Large intestine (tissue), 3 donors: ENCODE measurements around the gene NHSL2. TPM values are rescaled to one million over a fixed set of nuclear protein-coding genes. Genes with fewer than 3 reads are reported as not detected.

Experiments
- DNase-seq, 2 donors: peaks; one replicate each; pipeline versions ENCODE4 v3.0.0 to v3.0.0-alpha.2; 2013
- H3K27ac ChIP-seq: one replicate; pipeline ENCODE4 v1.5.1; 2013; ENCODE audit warnings: low read length
- H3K27me3 ChIP-seq: 2 replicates; pipeline ENCODE4 v1.6.1; 2013; ENCODE audit warnings: low read length; ENCODE audit not compliant: control insufficient read depth, insufficient read depth
- H3K36me3 ChIP-seq: 2 replicates; pipeline ENCODE4 v1.6.1; 2013; ENCODE audit warnings: low read length; ENCODE audit not compliant: control insufficient read depth, insufficient read depth
- H3K4me1 ChIP-seq: one replicate; pipeline ENCODE4 v1.6.1; 2013; ENCODE audit warnings: low read length; ENCODE audit not compliant: control insufficient read depth, insufficient read depth
- H3K4me3 ChIP-seq: one replicate; pipeline ENCODE4 v1.5.1; 2013; ENCODE audit warnings: low read length
- H3K9me3 ChIP-seq: one replicate; pipeline ENCODE4 v1.6.1; 2013; ENCODE audit warnings: mild to moderate bottlenecking, low read depth, low read length, moderate library complexity; ENCODE audit not compliant: control insufficient read depth
- WGBS: methylation state at CpG from one replicate; pipeline ENCODE4 v1.1.5; 2013; ENCODE audit warnings: low lambda C conversion rate; ENCODE audit not compliant: insufficient coverage; 5-methylcytosine and 5-hydroxymethylcytosine counted together
- polyA plus RNA-seq: library from polyadenylated mRNA; unstranded; fragments of 120-200 nt; gene quantifications from one replicate; pipeline ENCODE4 v1.2.1, GENCODE V29; 2013

The NHSL2 gene
- polyA plus RNA-seq, 1 donor: 3.3 TPM

- Histone ChIP-seq H3K27ac (no peak overlapping the region), H3K4me3 (no peak overlapping the region), H3K36me3 (no peaks in the 10 kb centered on the region), H3K4me1 (no peaks in the 10 kb centered on the region), H3K27me3 (no peaks in the 10 kb centered on the region), H3K9me3 (no peaks in the 10 kb centered on the region)
- WGBS: no CpG with 5 or more reads among the region's 1 CpG
- no peak for DNase-seq
Observed at GRCh38 chrX:71922686-71923085, 12.0 kb downstream of the NHSL2 start.

GRCh38 chrX:71923516-71923915 lies 12.9 kb downstream of the NHSL2 start:
- Histone ChIP-seq H3K36me3 (no peaks in the 10 kb centered on the region), H3K27ac (no peak overlapping the region), H3K27me3 (no peaks in the 10 kb centered on the region), H3K9me3 (no peaks in the 10 kb centered on the region), H3K4me1 (no peaks in the 10 kb centered on the region), H3K4me3 (no peak overlapping the region)
- no peak for DNase-seq
- WGBS: no CpG with 5 or more reads among the region's 3 CpGs

- H3K27me3 ChIP-seq: no peaks in the 10 kb centered on the region
- DNase-seq: no peak
- H3K4me1 ChIP-seq: no peaks in the 10 kb centered on the region
- no peak overlapping the region for H3K4me3 ChIP-seq
- no CpG with 5 or more reads among the region's 7 CpGs for WGBS
- H3K36me3 ChIP-seq: no peaks in the 10 kb centered on the region
- no peaks in the 10 kb centered on the region for H3K9me3 ChIP-seq
- H3K27ac ChIP-seq: no peak overlapping the region
Observed at GRCh38 chrX:71927040-71927439, 16.4 kb downstream of the NHSL2 start.

GRCh38 chrX:71928856-71929255 lies 18.2 kb downstream of the NHSL2 start:
- Histone ChIP-seq H3K4me3 (no peak overlapping the region), H3K4me1 (no peaks in the 10 kb centered on the region), H3K9me3 (no peaks in the 10 kb centered on the region), H3K36me3 (no peaks in the 10 kb centered on the region), H3K27ac (no peak overlapping the region), H3K27me3 (no peaks in the 10 kb centered on the region)
- no peak for DNase-seq
- WGBS: no CpG with 5 or more reads among the region's 2 CpGs

GRCh38 chrX:71930298-71930697 lies 19.7 kb downstream of the NHSL2 start:
- no peak for DNase-seq
- Histone ChIP-seq H3K4me3 (no peak overlapping the region), H3K27ac (no peak overlapping the region), H3K36me3 (no peaks in the 10 kb centered on the region), H3K9me3 (no peaks in the 10 kb centered on the region), H3K4me1 (no peaks in the 10 kb centered on the region), H3K27me3 (no peaks in the 10 kb centered on the region)
- WGBS: 100% methylated on average over 1 of the region's 1 CpG

- no CpG with 5 or more reads among the region's 3 CpGs for WGBS
- Histone ChIP-seq H3K4me3 (no peak overlapping the region), H3K27me3 (no peaks in the 10 kb centered on the region), H3K27ac (no peak overlapping the region), H3K36me3 (no peaks in the 10 kb centered on the region), H3K9me3 (no peaks in the 10 kb centered on the region), H3K4me1 (no peaks in the 10 kb centered on the region)
- DNase-seq: no peak
Observed at GRCh38 chrX:71935476-71935875, 24.8 kb downstream of the NHSL2 start.

GRCh38 chrX:71936632-71937031 lies 26.0 kb downstream of the NHSL2 start:
- Histone ChIP-seq H3K27ac (no peak overlapping the region), H3K9me3 (no peaks in the 10 kb centered on the region), H3K4me1 (no peaks in the 10 kb centered on the region), H3K4me3 (no peak overlapping the region), H3K36me3 (no peaks in the 10 kb centered on the region), H3K27me3 (no peaks in the 10 kb centered on the region)
- no CpG with 5 or more reads among the region's 1 CpG for WGBS
- DNase-seq: no peak

GRCh38 chrX:71938371-71938770 lies 27.7 kb downstream of the NHSL2 start:
- DNase-seq: no peak
- WGBS: no CpG with 5 or more reads among the region's 5 CpGs
- no peak overlapping the region for H3K27ac ChIP-seq
- H3K27me3 ChIP-seq: no peaks in the 10 kb centered on the region
- no peaks in the 10 kb centered on the region for H3K9me3 ChIP-seq
- no peak overlapping the region for H3K4me3 ChIP-seq
- no peaks in the 10 kb centered on the region for H3K36me3 ChIP-seq
- H3K4me1 ChIP-seq: no peaks in the 10 kb centered on the region

GRCh38 chrX:71941145-71941544 lies 30.5 kb downstream of the NHSL2 start:
- H3K27ac ChIP-seq: no peak overlapping the region
- WGBS: no CpG with 5 or more reads among the region's 1 CpG

GRCh38 chrX:71941776-71942175 lies 31.1 kb downstream of the NHSL2 start:
- H3K4me3 ChIP-seq: no peak overlapping the region
- H3K4me1 ChIP-seq: no peaks in the 10 kb centered on the region
- no CpG with 5 or more reads among the region's 3 CpGs for WGBS
- H3K27ac ChIP-seq: peak overlapping the region; percentile 29
- H3K36me3 ChIP-seq: no peaks in the 10 kb centered on the region
- H3K27me3 ChIP-seq: no peaks in the 10 kb centered on the region
- H3K9me3 ChIP-seq: no peaks in the 10 kb centered on the region
- DNase-seq: peak; percentile 5 to 29

More at GRCh38 chrX:71941145-71941544, 30.5 kb downstream of the NHSL2 start:
- Histone ChIP-seq H3K4me3 (no peak overlapping the region), H3K9me3 (no peaks in the 10 kb centered on the region), H3K27me3 (no peaks in the 10 kb centered on the region), H3K4me1 (no peaks in the 10 kb centered on the region), H3K36me3 (no peaks in the 10 kb centered on the region)
- no peak for DNase-seq

- no peaks in the 10 kb centered on the region for H3K9me3 ChIP-seq
- no peak for DNase-seq
- H3K4me1 ChIP-seq: no peaks in the 10 kb centered on the region
- no CpG with 5 or more reads among the region's 2 CpGs for WGBS
- no peaks in the 10 kb centered on the region for H3K27me3 ChIP-seq
- no peaks in the 10 kb centered on the region for H3K36me3 ChIP-seq
- no peak overlapping the region for H3K4me3 ChIP-seq
- no peak overlapping the region for H3K27ac ChIP-seq
Observed at GRCh38 chrX:71944369-71944768, 33.7 kb downstream of the NHSL2 start.
